Measurements from ENCODE around the gene GCGR.

Gene GCGR

DNA sequence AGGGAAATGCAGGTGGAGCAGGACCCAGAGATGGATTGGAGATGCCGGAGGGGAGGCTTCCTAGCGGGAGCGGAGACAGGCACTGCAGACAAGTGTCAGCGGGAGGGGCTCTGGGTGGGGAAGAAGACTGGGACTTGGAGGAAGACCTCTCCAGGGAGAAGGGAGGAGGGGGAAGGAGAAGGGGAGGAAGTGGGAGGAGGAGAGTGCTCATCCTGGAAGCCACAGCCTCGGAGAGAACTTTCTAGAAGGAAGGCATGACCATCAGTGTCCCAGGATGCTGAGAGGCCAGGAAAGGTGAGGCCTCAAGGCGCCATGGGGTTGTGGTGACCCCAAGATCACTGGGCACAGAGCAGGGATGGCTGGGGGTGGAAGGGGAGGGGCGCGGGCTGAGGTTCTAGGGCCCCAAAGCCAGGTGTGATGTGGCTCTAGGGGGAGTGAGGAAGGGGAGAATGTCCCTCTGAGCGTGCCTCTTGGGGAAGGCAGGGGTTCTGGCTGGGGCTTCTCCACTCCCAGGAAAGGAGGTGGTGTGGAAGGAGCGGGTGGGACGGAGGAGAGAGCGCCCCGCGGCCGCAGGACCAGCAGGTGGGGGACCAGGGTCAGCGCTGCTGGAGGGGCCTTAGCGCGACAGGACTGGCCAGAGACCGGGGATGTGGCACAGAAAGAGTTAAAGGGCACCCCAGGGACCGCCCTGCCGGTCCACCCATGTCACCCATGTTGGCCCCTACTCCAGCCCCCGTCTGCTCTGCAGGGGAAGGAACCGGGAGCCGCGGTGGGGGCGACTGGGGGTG, 900 bp upstream of the GCGR start:
- TF ChIP-seq, protein P1, sequence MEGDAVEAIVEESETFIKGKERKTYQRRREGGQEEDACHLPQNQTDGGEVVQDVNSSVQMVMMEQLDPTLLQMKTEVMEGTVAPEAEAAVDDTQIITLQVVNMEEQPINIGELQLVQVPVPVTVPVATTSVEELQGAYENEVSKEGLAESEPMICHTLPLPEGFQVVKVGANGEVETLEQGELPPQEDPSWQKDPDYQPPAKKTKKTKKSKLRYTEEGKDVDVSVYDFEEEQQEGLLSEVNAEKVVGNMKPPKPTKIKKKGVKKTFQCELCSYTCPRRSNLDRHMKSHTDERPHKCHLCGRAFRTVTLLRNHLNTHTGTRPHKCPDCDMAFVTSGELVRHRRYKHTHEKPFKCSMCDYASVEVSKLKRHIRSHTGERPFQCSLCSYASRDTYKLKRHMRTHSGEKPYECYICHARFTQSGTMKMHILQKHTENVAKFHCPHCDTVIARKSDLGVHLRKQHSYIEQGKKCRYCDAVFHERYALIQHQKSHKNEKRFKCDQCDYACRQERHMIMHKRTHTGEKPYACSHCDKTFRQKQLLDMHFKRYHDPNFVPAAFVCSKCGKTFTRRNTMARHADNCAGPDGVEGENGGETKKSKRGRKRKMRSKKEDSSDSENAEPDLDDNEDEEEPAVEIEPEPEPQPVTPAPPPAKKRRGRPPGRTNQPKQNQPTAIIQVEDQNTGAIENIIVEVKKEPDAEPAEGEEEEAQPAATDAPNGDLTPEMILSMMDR (IDR thresholded peaks at IDR 0.05; ENCODE audit: insufficient read depth, low read depth, low read length, missing control alignments): no peak
- H3K4me3 ChIP-seq (ENCODE audit: low read length): no peak overlapping the region
- DNase-seq (ENCODE audit: low read depth): no peak

DNA sequence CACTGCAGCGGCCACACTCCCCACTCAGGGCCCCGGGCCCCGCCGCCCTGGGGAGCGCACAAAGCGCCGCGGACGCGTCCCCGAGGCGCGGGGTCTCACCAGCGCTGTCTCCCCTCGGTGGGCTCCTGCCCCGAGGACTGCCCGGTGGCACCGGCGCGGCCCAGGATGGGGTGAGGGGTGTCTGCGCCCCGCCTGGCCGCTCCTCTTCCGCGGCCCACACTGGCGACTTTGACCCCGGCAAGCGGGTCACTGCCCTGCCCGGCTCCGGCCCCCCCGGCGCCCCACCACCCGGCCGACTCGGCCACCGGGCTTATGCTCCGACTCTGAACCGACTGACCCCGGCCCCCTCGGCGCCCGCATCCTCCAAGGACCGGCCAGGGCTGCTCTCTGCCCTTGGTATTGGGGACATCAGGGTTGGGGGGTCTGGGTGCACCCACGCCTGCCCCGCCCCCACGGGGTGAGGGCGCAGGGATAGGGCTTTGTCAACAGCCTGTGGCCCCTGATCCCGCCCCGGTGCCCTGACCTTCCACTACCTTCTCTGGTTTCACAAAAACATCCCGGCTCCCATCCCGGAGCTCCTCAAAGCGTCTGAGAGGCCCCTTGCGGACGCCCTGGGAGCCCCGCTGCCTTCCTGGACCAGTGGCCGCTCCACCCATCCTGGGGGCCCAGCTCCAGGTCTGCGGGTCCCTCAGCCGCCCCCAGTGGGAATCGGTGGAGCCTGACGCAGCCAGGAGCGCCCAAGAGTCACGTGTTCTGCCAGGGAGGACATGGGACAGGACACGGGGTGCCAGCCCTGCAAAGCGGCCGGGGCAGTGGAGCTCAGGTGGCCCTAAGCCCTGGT, 829 bp downstream of the GCGR start:
- H3K4me3 ChIP-seq (ENCODE audit: low read length): no peak overlapping the region
- TF ChIP-seq, protein P1 (IDR thresholded peaks at IDR 0.05; ENCODE audit: insufficient read depth, low read depth, low read length, missing control alignments): no peak
- no peak for DNase-seq (ENCODE audit: low read depth)

DNA sequence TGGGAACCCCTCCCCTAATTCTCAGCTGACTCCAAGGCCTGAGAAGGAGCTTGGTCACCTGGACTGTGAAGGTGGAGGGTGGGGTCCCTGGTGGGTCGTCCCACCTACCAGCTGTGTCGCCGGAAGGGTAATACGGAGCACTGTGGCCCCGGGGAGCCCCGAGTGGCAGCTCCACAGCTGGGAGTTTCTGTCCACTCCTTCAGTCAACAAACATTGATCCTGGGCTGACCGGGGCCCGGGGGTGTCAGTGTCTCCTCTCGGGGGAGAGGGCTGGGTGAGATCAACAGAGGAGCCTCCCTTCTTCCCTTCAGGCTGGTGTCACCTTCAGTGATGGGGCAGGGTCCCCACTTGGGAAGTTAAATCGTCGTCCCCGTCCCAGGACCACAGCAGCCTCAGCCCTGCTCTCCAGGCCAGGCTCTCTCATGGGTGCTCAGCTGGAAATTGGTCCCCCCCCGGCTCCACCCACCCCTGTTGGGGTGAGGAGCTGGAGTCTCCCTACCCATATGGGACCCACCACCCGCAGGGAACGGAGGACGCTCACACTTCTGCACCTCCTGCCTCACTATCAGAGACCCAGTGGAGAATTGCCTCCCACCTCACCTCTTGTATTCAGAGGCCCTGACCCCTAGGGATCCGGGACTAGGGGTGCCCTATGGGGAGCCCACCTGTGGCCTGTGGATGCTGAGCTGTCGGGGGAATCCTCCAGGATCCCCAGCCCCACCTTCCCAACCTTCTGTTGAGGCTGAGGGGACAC, 1.9 kb downstream of the GCGR start:
- TF ChIP-seq, protein P1 (IDR thresholded peaks at IDR 0.05; ENCODE audit: insufficient read depth, low read depth, low read length, missing control alignments): no peak
- no peak overlapping the region for H3K4me3 ChIP-seq (ENCODE audit: low read length)
- no peak for DNase-seq (ENCODE audit: low read depth)

DNA sequence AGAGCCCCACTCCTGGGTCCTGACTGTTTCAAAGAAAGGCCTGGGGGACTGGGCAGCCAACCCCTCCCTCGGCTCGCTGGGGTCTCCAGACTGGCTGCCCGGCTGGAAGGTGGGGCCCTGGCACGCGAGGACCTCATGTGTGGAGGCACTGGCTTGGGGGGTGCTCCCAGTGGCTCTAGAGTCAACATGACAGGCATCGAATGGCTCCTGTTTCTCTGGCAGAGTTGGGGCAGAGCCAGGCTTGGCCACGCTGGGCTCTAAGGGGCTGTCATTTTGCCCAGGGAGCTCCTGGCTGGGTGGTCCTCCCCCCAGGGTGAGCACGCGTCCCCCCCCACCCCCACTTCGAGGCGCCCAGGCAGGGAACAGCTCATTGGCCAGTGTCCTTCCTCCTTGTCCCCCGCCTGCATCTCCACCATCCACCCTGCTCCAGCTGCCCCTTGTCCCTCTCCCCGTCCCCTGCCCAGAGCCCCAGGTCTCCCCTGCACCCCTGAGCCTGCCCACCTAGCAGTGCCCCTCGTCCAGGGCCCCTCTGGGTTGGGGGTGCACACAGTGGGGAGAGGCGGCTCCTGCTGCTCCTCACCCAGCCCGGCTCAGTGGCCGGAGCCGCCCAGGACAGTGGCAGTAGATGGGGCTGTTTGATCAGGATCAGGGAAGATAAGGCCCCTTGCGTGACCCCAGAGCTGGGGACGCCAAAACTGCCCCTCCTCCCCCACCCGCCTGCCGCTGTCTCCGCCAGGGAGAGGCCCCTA, 2.7 kb downstream of the GCGR start:
- no peak for DNase-seq (ENCODE audit: low read depth)
- H3K4me3 ChIP-seq (ENCODE audit: low read length): no peak overlapping the region
- TF ChIP-seq, protein P1 (IDR thresholded peaks at IDR 0.05; ENCODE audit: insufficient read depth, low read depth, low read length, missing control alignments): no peak

DNA sequence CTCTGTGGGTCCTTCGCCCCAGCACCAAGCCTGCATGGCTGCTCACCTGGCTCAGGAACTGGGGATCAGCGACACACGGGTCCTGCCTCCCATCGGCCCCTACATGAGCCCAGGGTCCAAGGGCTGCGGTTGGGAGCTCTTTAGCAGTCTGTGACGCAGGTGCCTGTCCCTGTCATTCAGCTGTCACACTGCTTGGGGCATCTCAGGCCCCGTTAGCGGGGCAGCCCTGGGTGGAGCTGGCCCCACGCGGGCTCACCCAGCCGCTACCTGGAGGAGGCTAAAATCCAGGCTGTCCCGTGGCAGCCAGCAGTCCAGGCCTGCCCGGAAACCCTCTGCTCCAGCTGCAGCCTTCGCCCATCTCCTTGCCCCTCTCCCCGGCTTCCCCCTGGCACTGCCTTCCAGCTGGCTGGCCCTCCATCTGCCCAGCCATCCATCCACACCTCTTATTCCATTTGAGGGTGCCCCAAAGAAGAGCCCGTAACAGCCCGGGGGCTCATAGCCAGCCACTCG, 3.3 kb downstream of the GCGR start:
- no peak for DNase-seq (ENCODE audit: low read depth)
- no peak overlapping the region for H3K4me3 ChIP-seq (ENCODE audit: low read length)
- TF ChIP-seq, protein P1 (IDR thresholded peaks at IDR 0.05; ENCODE audit: insufficient read depth, low read depth, low read length, missing control alignments): no peak

DNA sequence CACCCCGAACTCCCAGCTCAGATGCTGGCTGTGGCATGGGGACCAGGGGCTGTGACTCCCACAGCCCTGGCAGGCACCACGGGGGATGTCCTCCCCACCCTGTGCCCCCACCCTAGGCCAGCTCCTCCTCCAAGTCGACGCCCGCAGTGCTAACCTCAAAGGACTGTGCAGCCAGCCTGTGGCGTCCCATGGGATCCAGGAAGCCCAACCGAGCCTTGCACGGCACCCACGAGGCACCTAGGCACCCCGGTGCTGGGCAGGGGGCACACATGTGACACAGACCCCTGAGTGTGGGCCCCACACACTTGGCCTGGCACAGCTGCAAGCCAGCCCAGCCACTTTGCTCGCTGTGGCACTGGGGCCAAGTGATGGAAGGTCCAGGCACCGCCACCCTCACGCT, 3.9 kb downstream of the GCGR start:
- no peak overlapping the region for H3K4me3 ChIP-seq (ENCODE audit: low read length)
- TF ChIP-seq, protein P1 (IDR thresholded peaks at IDR 0.05; ENCODE audit: insufficient read depth, low read depth, low read length, missing control alignments): no peak
- no peak for DNase-seq (ENCODE audit: low read depth)

Measured in epithelial cell of esophagus (primary cell).